NCI-H187 (cell line): ENCODE results near the gene CRACDL.

Experiments used
- DNase-seq, 2 experiments: peaks; one replicate each; lab custom pipeline; 2025; lab: John Stamatoyannopoulos, UW

CRACDL gene

GRCh38 chr2:98935777-98936352 is at the start of gene CRACDL:
Gene CRACDL (minus strand): TSS chr2:98936225. CDS start chr2:98846800, 89,425 bp downstream.
- DNase-seq: no peak

GRCh38 chr2:98975611-98976010 is 39.6 kb upstream of the CRACDL start:
- DNase-seq: no peak

- DNase-seq: no peak
These were observed 36.6 kb upstream of the CRACDL start for GRCh38 chr2:98972582-98973167.

- no peak for DNase-seq
These were observed 23.9 kb upstream of the CRACDL start for GRCh38 chr2:98959810-98960507.

- no peak for DNase-seq
These were observed 16.9 kb upstream of the CRACDL start for GRCh38 chr2:98952966-98953365.

GRCh38 chr2:98948956-98949739 is 13.1 kb upstream of the CRACDL start:
- DNase-seq: no peak

GRCh38 chr2:98947554-98947953 is 11.5 kb upstream of the CRACDL start:
- no peak for DNase-seq

GRCh38 chr2:98946855-98947254 is 10.8 kb upstream of the CRACDL start:
- DNase-seq: no peak

- no peak for DNase-seq
These were observed 8.8 kb upstream of the CRACDL start for GRCh38 chr2:98944775-98945174.

- no peak for DNase-seq
These were observed 4.1 kb upstream of the CRACDL start for GRCh38 chr2:98940102-98940501.

- DNase-seq: no peak
These were observed 1.9 kb upstream of the CRACDL start for GRCh38 chr2:98937906-98938305.

- DNase-seq: no peak
These were observed 627 bp upstream of the CRACDL start for GRCh38 chr2:98936353-98937351.

GRCh38 chr2:98935111-98935770 is 784 bp downstream of the CRACDL start:
- peak in 1 of 2 experiments; percentile 28 for DNase-seq

GRCh38 chr2:98932778-98933343 is 3.2 kb downstream of the CRACDL start:
- DNase-seq: no peak

- DNase-seq: no peak
These were observed 3.9 kb downstream of the CRACDL start for GRCh38 chr2:98932164-98932563.

- DNase-seq: no peak
These were observed 4.4 kb downstream of the CRACDL start for GRCh38 chr2:98931596-98931995.

- DNase-seq: no peak
These were observed 6.1 kb downstream of the CRACDL start for GRCh38 chr2:98929920-98930319.

GRCh38 chr2:98928242-98928641 is 7.8 kb downstream of the CRACDL start:
- DNase-seq: no peak

- no peak for DNase-seq
These were observed 9.0 kb downstream of the CRACDL start for GRCh38 chr2:98927027-98927426.

- DNase-seq: no peak
These were observed 9.4 kb downstream of the CRACDL start for GRCh38 chr2:98926601-98927000.

- DNase-seq: no peak
These were observed 11.1 kb downstream of the CRACDL start for GRCh38 chr2:98924910-98925309.
